K562 (cell line): ENCODE data around the gene LRP1B. TPM values are rescaled to one million over a fixed set of nuclear protein-coding genes. Genes with fewer than 3 reads are reported as not detected.

Source experiments
- CBX5 ChIP-seq: IDR thresholded peaks from 2 replicates; pipeline ENCODE4 v1.6.1; 2014; ENCODE audit warnings: low read depth, borderline replicate concordance
- ZNF175 ChIP-seq: fragments of 200-800 bp; sonication (Bioruptor generic); IDR thresholded peaks from 2 replicates; pipeline ENCODE4 v1.6.1; 2016; ENCODE audit warnings: low read depth, mild to moderate bottlenecking, missing genetic modification characterization, missing compliant biosample characterization
- ZNF24 ChIP-seq: fragments of 450-650 bp; IDR thresholded peaks from 2 replicates; pipeline ENCODE4 v1.6.1; 2016
- ZNF407 ChIP-seq: fragments of 450-650 bp; IDR thresholded peaks from 2 replicates; pipeline ENCODE4 v1.6.1; 2016; ENCODE audit warnings: low read depth
- polyA plus RNA-seq, 8 experiments: library from polyadenylated mRNA; depleted of rRNA in 4 of 8; stranded (reverse) in 5 of 8; unstranded in 3 of 8; fragments of >200 nt; fragmentation: Nextera tagmentation in 2 of 8; fragmentation: Illumina TruSeq in 1 of 8; extraction: Ambion mirVana in 2 of 8; extraction: Trizol in 1 of 8; gene quantifications; 2 replicates each; pipeline versions ENCODE4 v1.2.1 to v1.2.3, GENCODE V29; 2011 to 2014; ENCODE audit warnings: inconsistent platforms in 1 of 8, missing spikeins in 1 of 8
- total RNA-seq, 7 experiments: library from RNA; depleted of rRNA in 6 of 7; stranded (reverse); fragments of >200 nt in 6 of 7; fragmentation: Illumina TruSeq in 2 of 7; extraction: Trizol in 2 of 7; gene quantifications; 2 replicates each; pipeline versions ENCODE4 v1.2.1 to v1.2.3, GENCODE V29; 2011 to 2021; ENCODE audit warnings: low replicate concordance in 1 of 7
- TF ChIP-seq, protein P1 (sequence below): fragments of 250-450 bp; sonication (Bioruptor Pico); IDR thresholded peaks from 2 replicates; pipeline ENCODE4 v1.5.0; 2021; ENCODE audit warnings: mild to moderate bottlenecking, borderline replicate concordance

The LRP1B gene
- total and polyA plus RNA-seq, 9 of the 15 experiments (the other 6 are each of a cell fraction or from before 2014, with no cell fraction given), result not detected

GRCh38 chr2:141199711-141200110 lies 931.1 kb downstream of the LRP1B start (continued):
- TF ChIP-seq, protein P1, sequence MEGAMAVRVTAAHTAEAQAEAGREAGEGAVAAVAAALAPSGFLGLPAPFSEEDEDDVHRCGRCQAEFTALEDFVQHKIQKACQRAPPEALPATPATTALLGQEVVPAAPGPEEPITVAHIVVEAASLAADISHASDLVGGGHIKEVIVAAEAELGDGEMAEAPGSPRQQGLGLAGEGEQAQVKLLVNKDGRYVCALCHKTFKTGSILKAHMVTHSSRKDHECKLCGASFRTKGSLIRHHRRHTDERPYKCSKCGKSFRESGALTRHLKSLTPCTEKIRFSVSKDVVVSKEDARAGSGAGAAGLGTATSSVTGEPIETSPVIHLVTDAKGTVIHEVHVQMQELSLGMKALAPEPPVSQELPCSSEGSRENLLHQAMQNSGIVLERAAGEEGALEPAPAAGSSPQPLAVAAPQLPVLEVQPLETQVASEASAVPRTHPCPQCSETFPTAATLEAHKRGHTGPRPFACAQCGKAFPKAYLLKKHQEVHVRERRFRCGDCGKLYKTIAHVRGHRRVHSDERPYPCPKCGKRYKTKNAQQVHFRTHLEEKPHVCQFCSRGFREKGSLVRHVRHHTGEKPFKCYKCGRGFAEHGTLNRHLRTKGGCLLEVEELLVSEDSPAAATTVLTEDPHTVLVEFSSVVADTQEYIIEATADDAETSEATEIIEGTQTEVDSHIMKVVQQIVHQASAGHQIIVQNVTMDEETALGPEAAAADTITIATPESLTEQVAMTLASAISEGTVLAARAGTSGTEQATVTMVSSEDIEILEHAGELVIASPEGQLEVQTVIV, result no peak
- TF ChIP-seq ZNF175 (CRISPR knock-in tag), result no peak
- TF ChIP-seq ZNF24, result no peak
- no peak for TF ChIP-seq CBX5
- no peak for TF ChIP-seq ZNF407
